ENCODE measurements around the gene CCDC50.

The CCDC50 gene

GRCh38 chr3:191388823-191389222 lies 59.6 kb downstream of the CCDC50 start:
- no peak for TF ChIP-seq GABPA (IDR thresholded peaks at IDR 0.05; ENCODE audit: low read depth)
- TF ChIP-seq POLR2AphosphoS5 (IDR thresholded peaks at IDR 0.05; ENCODE audit: low read depth) = no peak
- TF ChIP-seq, protein P1, sequence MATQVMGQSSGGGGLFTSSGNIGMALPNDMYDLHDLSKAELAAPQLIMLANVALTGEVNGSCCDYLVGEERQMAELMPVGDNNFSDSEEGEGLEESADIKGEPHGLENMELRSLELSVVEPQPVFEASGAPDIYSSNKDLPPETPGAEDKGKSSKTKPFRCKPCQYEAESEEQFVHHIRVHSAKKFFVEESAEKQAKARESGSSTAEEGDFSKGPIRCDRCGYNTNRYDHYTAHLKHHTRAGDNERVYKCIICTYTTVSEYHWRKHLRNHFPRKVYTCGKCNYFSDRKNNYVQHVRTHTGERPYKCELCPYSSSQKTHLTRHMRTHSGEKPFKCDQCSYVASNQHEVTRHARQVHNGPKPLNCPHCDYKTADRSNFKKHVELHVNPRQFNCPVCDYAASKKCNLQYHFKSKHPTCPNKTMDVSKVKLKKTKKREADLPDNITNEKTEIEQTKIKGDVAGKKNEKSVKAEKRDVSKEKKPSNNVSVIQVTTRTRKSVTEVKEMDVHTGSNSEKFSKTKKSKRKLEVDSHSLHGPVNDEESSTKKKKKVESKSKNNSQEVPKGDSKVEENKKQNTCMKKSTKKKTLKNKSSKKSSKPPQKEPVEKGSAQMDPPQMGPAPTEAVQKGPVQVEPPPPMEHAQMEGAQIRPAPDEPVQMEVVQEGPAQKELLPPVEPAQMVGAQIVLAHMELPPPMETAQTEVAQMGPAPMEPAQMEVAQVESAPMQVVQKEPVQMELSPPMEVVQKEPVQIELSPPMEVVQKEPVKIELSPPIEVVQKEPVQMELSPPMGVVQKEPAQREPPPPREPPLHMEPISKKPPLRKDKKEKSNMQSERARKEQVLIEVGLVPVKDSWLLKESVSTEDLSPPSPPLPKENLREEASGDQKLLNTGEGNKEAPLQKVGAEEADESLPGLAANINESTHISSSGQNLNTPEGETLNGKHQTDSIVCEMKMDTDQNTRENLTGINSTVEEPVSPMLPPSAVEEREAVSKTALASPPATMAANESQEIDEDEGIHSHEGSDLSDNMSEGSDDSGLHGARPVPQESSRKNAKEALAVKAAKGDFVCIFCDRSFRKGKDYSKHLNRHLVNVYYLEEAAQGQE (IDR thresholded peaks at IDR 0.05; ENCODE audit: insufficient replicate concordance, low read depth) = no peak
- TF ChIP-seq, protein P2, sequence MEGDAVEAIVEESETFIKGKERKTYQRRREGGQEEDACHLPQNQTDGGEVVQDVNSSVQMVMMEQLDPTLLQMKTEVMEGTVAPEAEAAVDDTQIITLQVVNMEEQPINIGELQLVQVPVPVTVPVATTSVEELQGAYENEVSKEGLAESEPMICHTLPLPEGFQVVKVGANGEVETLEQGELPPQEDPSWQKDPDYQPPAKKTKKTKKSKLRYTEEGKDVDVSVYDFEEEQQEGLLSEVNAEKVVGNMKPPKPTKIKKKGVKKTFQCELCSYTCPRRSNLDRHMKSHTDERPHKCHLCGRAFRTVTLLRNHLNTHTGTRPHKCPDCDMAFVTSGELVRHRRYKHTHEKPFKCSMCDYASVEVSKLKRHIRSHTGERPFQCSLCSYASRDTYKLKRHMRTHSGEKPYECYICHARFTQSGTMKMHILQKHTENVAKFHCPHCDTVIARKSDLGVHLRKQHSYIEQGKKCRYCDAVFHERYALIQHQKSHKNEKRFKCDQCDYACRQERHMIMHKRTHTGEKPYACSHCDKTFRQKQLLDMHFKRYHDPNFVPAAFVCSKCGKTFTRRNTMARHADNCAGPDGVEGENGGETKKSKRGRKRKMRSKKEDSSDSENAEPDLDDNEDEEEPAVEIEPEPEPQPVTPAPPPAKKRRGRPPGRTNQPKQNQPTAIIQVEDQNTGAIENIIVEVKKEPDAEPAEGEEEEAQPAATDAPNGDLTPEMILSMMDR (IDR thresholded peaks at IDR 0.05; ENCODE audit: insufficient read depth, low read length) = no peak
- TF ChIP-seq SPI1 (IDR thresholded peaks at IDR 0.05; ENCODE audit: borderline replicate concordance, low read depth) = no peak
- no peak for DNase-seq (ENCODE audit: low read depth in 1 of 2, low spot score in 1 of 2)
- no peak overlapping the region for H3K27ac ChIP-seq (replicated peaks)
- H3K4me3 ChIP-seq (replicated peaks; ENCODE audit: insufficient read depth, low read length) = no peak overlapping the region
- no peaks in the 10 kb centered on the region for H3K27me3 ChIP-seq (ENCODE audit: insufficient read depth, poor library complexity, severe bottlenecking)

- TF ChIP-seq, protein P2 (IDR thresholded peaks at IDR 0.05; ENCODE audit: insufficient read depth, low read length) = no peak
- no peak for TF ChIP-seq SPI1 (IDR thresholded peaks at IDR 0.05; ENCODE audit: borderline replicate concordance, low read depth)
- TF ChIP-seq, protein P1 (IDR thresholded peaks at IDR 0.05; ENCODE audit: insufficient replicate concordance, low read depth) = no peak
- TF ChIP-seq POLR2AphosphoS5 (IDR thresholded peaks at IDR 0.05; ENCODE audit: low read depth) = no peak
- TF ChIP-seq GABPA (IDR thresholded peaks at IDR 0.05; ENCODE audit: low read depth) = no peak
- no peak overlapping the region for H3K4me3 ChIP-seq (replicated peaks; ENCODE audit: insufficient read depth, low read length)
- DNase-seq (ENCODE audit: low read depth in 1 of 2, low spot score in 1 of 2) = no peak
- H3K27ac ChIP-seq (replicated peaks) = no peak overlapping the region
- H3K27me3 ChIP-seq (ENCODE audit: insufficient read depth, poor library complexity, severe bottlenecking) = no peaks in the 10 kb centered on the region
Observed at GRCh38 chr3:191390580-191390979, 61.4 kb downstream of the CCDC50 start.

GRCh38 chr3:191391861-191392808 lies 62.9 kb downstream of the CCDC50 start:
- H3K4me3 ChIP-seq (replicated peaks; ENCODE audit: insufficient read depth, low read length) = no peak overlapping the region
- no peaks in the 10 kb centered on the region for H3K27me3 ChIP-seq (ENCODE audit: insufficient read depth, poor library complexity, severe bottlenecking)
- H3K27ac ChIP-seq (replicated peaks) = no peak overlapping the region
- TF ChIP-seq GABPA (IDR thresholded peaks at IDR 0.05; ENCODE audit: low read depth) (no peak), SPI1 (IDR thresholded peaks at IDR 0.05; ENCODE audit: borderline replicate concordance, low read depth) (no peak), POLR2AphosphoS5 (IDR thresholded peaks at IDR 0.05; ENCODE audit: low read depth) (no peak)
- TF ChIP-seq, protein P1 (IDR thresholded peaks at IDR 0.05; ENCODE audit: insufficient replicate concordance, low read depth) = no peak
- TF ChIP-seq, protein P2 (IDR thresholded peaks at IDR 0.05; ENCODE audit: insufficient read depth, low read length) = no peak
- DNase-seq (ENCODE audit: low read depth in 1 of 2, low spot score in 1 of 2) = no peak
